Ovary (tissue), 3 donors: ENCODE measurements around the gene HS3ST4.

Experiments used
- EP300 ChIP-seq: sonication (generic); formaldehyde crosslinking; IDR thresholded peaks from one replicate; pipeline ENCODE4 v1.6.1; 2017; ENCODE audit warnings: antibody characterized with exemption
- POLR2A ChIP-seq: fragments of 450-650 bp; IDR thresholded peaks from one replicate; pipeline ENCODE4 v1.6.1; 2017; ENCODE audit warnings: antibody characterized with exemption, mild to moderate bottlenecking, moderate library complexity
- TF ChIP-seq, protein P1 (sequence below), 3 donors: fragments of 450-650 bp in 2 of 3; fragments of 200-600 bp in 1 of 3; IDR thresholded peaks; one replicate each; pipeline versions ENCODE4 v1.5.1 to v1.8.0; 2016 to 2022; ENCODE audit warnings: antibody characterized with exemption in 3 of 3, mild to moderate bottlenecking in 1 of 3
- donor health status: DM: no; HTN: no; CAD: no.

DNA sequence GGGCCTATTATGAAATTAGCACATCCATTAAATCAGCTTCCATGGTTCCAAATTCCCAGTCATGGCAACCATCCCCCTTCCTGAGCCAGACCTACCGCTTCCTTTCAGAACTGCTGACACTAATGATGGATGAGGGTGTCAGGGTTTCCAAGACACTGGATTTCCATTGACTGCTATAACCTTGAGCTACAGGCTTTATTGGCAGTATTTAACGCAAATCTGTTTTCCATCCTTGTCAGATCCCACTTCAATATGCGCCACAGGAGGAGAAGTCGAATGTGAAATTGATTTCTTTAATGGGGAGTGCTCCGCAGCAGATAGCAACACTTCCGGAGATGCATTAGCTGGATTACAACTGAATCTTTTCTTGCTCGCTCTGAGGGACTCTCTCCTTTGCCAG is 197.1 kb downstream of the HS3ST4 start:
- TF ChIP-seq POLR2A: no peak
- TF ChIP-seq, protein P1, sequence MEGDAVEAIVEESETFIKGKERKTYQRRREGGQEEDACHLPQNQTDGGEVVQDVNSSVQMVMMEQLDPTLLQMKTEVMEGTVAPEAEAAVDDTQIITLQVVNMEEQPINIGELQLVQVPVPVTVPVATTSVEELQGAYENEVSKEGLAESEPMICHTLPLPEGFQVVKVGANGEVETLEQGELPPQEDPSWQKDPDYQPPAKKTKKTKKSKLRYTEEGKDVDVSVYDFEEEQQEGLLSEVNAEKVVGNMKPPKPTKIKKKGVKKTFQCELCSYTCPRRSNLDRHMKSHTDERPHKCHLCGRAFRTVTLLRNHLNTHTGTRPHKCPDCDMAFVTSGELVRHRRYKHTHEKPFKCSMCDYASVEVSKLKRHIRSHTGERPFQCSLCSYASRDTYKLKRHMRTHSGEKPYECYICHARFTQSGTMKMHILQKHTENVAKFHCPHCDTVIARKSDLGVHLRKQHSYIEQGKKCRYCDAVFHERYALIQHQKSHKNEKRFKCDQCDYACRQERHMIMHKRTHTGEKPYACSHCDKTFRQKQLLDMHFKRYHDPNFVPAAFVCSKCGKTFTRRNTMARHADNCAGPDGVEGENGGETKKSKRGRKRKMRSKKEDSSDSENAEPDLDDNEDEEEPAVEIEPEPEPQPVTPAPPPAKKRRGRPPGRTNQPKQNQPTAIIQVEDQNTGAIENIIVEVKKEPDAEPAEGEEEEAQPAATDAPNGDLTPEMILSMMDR (IDR thresholded peaks at IDR 0.05): no peak
- no peak for TF ChIP-seq EP300
